HuH-7 (cell line): Measurements from ENCODE around the gene PPFIA3.
"Not testable (repeated sequence)": the region's sequence is repeated elsewhere in the genome, so short reads cannot be mapped to it uniquely, and the experiment has no call there.

Experiments used
- DNase-seq: peaks from one replicate; pipeline ENCODE4 v3.0.0; 2011; ENCODE audit warnings: low spot score

PPFIA3 gene

GRCh38 chr19:49103331-49104085 lies 15.8 kb upstream of the PPFIA3 start:
- DNase-seq: no peak

- no peak for DNase-seq
Measured at GRCh38 chr19:49104229-49104864, 15.0 kb upstream of the PPFIA3 start.

- peak; percentile 70 for DNase-seq
Measured at GRCh38 chr19:49106648-49107135, 12.7 kb upstream of the PPFIA3 start.

- no peak for DNase-seq
Measured at GRCh38 chr19:49107625-49108459, 11.5 kb upstream of the PPFIA3 start.

- DNase-seq: no peak
Measured at GRCh38 chr19:49109051-49109450, 10.3 kb upstream of the PPFIA3 start.

GRCh38 chr19:49109569-49110233 lies 9.6 kb upstream of the PPFIA3 start:
- no peak for DNase-seq

GRCh38 chr19:49110567-49110966 lies 8.8 kb upstream of the PPFIA3 start:
- DNase-seq: no peak

GRCh38 chr19:49111218-49111998 lies 7.9 kb upstream of the PPFIA3 start:
- no peak for DNase-seq

GRCh38 chr19:49113762-49114629 lies 5.3 kb upstream of the PPFIA3 start, which contains the start of gene LIN7B:
Gene LIN7B (plus strand): TSS chr19:49114370. CDS start chr19:49114405, 35 bp downstream.
- DNase-seq: peak; percentile 94

- DNase-seq: peak; percentile 71
Measured at GRCh38 chr19:49114630-49115363, 4.5 kb upstream of the PPFIA3 start.

GRCh38 chr19:49116544-49116943 lies 2.8 kb upstream of the PPFIA3 start:
- DNase-seq: no peak

GRCh38 chr19:49117677-49118564 lies 1.4 kb upstream of the PPFIA3 start:
- no peak for DNase-seq

GRCh38 chr19:49118565-49119410 lies 556 bp upstream of the PPFIA3 start, which contains the start of gene C19orf73:
Gene C19orf73 (minus strand): TSS chr19:49119143. CDS start chr19:49119022, 121 bp downstream.
- peak; percentile 98 for DNase-seq

- no peak for DNase-seq
Measured at GRCh38 chr19:49120325-49120683, 960 bp downstream of the PPFIA3 start.

GRCh38 chr19:49120868-49121267 lies 1.5 kb downstream of the PPFIA3 start:
- no peak for DNase-seq

- DNase-seq: not testable (repeated sequence)
Measured at GRCh38 chr19:49121841-49122240, 2.5 kb downstream of the PPFIA3 start.

- DNase-seq: not testable (repeated sequence)
Measured at GRCh38 chr19:49123285-49123684, 3.9 kb downstream of the PPFIA3 start.
